ENCODE measurements around the gene PKLR.
A peak's percentile ranks its signal among the peaks of the same experiment; 100 is the strongest.

PKLR gene

GRCh38 chr1:155266553-155266952 lies 34.7 kb downstream of the PKLR start:
- H3K4me3 ChIP-seq (ENCODE audit: low read depth, low read length) = no peak overlapping the region
- no peak for TF ChIP-seq CTCF (IDR thresholded peaks at IDR 0.05; ENCODE audit: low read depth, low read length)

GRCh38 chr1:155263067-155263466 lies 38.2 kb downstream of the PKLR start:
- TF ChIP-seq CTCF (IDR thresholded peaks at IDR 0.05; ENCODE audit: low read depth, low read length) = no peak
- H3K4me3 ChIP-seq (ENCODE audit: low read depth, low read length) = no peak overlapping the region

GRCh38 chr1:155261852-155262673 lies 39.2 kb downstream of the PKLR start, which contains the start of gene SCAMP3:
SCAMP3 (minus strand) TSS chr1:155262360; CDS start chr1:155262151, 209 bp downstream.
- TF ChIP-seq CTCF (IDR thresholded peaks at IDR 0.05; ENCODE audit: low read depth, low read length) = no peak
- H3K4me3 ChIP-seq (ENCODE audit: low read depth, low read length) = peak within 1 kb of the TSS; percentile 89

GRCh38 chr1:155261493-155261851 lies 39.8 kb downstream of the PKLR start:
- H3K4me3 ChIP-seq (ENCODE audit: low read depth, low read length) = peak overlapping the region; percentile 89
- no peak for TF ChIP-seq CTCF (IDR thresholded peaks at IDR 0.05; ENCODE audit: low read depth, low read length)

- no peak overlapping the region for H3K4me3 ChIP-seq (ENCODE audit: low read depth, low read length)
- no peak for TF ChIP-seq CTCF (IDR thresholded peaks at IDR 0.05; ENCODE audit: low read depth, low read length)
These were observed 41.0 kb downstream of the PKLR start for GRCh38 chr1:155260276-155260675.

- peak overlapping the region; percentile 75 for H3K4me3 ChIP-seq (ENCODE audit: low read depth, low read length)
- no peak for TF ChIP-seq CTCF (IDR thresholded peaks at IDR 0.05; ENCODE audit: low read depth, low read length)
These were observed 45.0 kb downstream of the PKLR start for GRCh38 chr1:155256058-155256852.

All from WI38 (cell line).